COLO829 (cell line): ENCODE data around the gene ANGPTL4.
"Not testable (repeated sequence)": the region's sequence is repeated elsewhere in the genome, so short reads cannot be mapped to it uniquely, and the experiment has no call there.

ENCODE experiments used
- DNase-seq: peaks from one replicate; pipeline ENCODE4 v3.0.0; 2012; ENCODE audit warnings: low spot score

ANGPTL4 gene

GRCh38 chr19:8334458-8335342 lies 29.3 kb upstream of the ANGPTL4 start:
- DNase-seq, result peak; percentile 71

- DNase-seq, result no peak
These were observed 28.4 kb upstream of the ANGPTL4 start for GRCh38 chr19:8335343-8336071.

- DNase-seq, result no peak
These were observed 27.8 kb upstream of the ANGPTL4 start for GRCh38 chr19:8336072-8336569.

GRCh38 chr19:8336660-8337059 lies 27.3 kb upstream of the ANGPTL4 start:
- no peak for DNase-seq

- no peak for DNase-seq
These were observed 26.2 kb upstream of the ANGPTL4 start for GRCh38 chr19:8337728-8338127.

GRCh38 chr19:8338835-8339234 lies 25.1 kb upstream of the ANGPTL4 start:
- DNase-seq, result no peak

GRCh38 chr19:8340341-8341096 lies 23.4 kb upstream of the ANGPTL4 start:
- no peak for DNase-seq

GRCh38 chr19:8341504-8341903 lies 22.5 kb upstream of the ANGPTL4 start:
- DNase-seq, result not testable (repeated sequence)

GRCh38 chr19:8342316-8342683 lies 21.7 kb upstream of the ANGPTL4 start:
- DNase-seq, result no peak

- DNase-seq, result peak; percentile 76
These were observed 21.1 kb upstream of the ANGPTL4 start, which contains the start of gene KANK3 for GRCh38 chr19:8342684-8343482. TSS of gene KANK3 (minus strand) at chr19:8343262. CDS start at chr19:8337828, 5,434 bp downstream.

- no peak for DNase-seq
These were observed 20.5 kb upstream of the ANGPTL4 start for GRCh38 chr19:8343483-8343844.

- DNase-seq, result not testable (repeated sequence)
These were observed 14.2 kb upstream of the ANGPTL4 start for GRCh38 chr19:8349629-8350372.

GRCh38 chr19:8352134-8352827 lies 11.7 kb upstream of the ANGPTL4 start:
- DNase-seq, result no peak

- not testable (repeated sequence) for DNase-seq
These were observed 11.1 kb upstream of the ANGPTL4 start for GRCh38 chr19:8352845-8353244.

- DNase-seq, result peak; percentile 45
These were observed 8.1 kb upstream of the ANGPTL4 start for GRCh38 chr19:8355631-8356402.

- DNase-seq, result no peak
These were observed 6.9 kb upstream of the ANGPTL4 start for GRCh38 chr19:8357007-8357521.

GRCh38 chr19:8358948-8359347 lies 5.0 kb upstream of the ANGPTL4 start:
- DNase-seq, result no peak

GRCh38 chr19:8360196-8360595 lies 3.8 kb upstream of the ANGPTL4 start:
- no peak for DNase-seq
